ENCODE data around the gene NCKAP5. TPM values are rescaled to one million over a fixed set of nuclear protein-coding genes. Genes with fewer than 3 reads are reported as not detected.

NCKAP5 gene
- total RNA-seq, 6 donors from 2014 or later = 22.1 to 51.1 (median 41.4) TPM

DNA sequence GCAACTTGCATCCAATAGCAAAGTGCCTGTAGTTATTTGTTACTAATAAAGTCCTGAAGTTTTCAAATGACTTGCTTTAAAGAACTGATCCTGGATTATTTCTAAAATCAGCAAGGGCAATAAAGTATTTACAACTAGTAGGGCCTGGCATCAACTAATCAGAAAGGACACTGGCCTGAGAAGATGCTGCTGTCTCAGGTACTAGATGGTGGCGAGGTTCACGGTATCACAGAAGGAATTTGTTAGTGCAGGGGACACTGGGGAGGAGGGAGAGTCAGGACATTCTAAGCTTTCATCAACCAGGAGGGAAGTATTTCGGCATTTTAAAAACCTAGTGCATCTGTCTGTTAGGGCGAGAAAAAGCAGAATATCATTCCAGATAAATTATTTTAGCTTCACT, 458.1 kb downstream of the NCKAP5 start:
- TF ChIP-seq POLR2AphosphoS5 (IDR thresholded peaks at IDR 0.05) (no peak), POLR2A (IDR thresholded peaks at IDR 0.05) (no peak), EP300 (IDR thresholded peaks at IDR 0.05) (no peak)
- TF ChIP-seq, protein P1, sequence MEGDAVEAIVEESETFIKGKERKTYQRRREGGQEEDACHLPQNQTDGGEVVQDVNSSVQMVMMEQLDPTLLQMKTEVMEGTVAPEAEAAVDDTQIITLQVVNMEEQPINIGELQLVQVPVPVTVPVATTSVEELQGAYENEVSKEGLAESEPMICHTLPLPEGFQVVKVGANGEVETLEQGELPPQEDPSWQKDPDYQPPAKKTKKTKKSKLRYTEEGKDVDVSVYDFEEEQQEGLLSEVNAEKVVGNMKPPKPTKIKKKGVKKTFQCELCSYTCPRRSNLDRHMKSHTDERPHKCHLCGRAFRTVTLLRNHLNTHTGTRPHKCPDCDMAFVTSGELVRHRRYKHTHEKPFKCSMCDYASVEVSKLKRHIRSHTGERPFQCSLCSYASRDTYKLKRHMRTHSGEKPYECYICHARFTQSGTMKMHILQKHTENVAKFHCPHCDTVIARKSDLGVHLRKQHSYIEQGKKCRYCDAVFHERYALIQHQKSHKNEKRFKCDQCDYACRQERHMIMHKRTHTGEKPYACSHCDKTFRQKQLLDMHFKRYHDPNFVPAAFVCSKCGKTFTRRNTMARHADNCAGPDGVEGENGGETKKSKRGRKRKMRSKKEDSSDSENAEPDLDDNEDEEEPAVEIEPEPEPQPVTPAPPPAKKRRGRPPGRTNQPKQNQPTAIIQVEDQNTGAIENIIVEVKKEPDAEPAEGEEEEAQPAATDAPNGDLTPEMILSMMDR (IDR thresholded peaks at IDR 0.05) = no peak
- Histone ChIP-seq H3K36me3 (no peaks in the 10 kb centered on the region), H3K4me3 (no peak overlapping the region), H3K4me1 (no peaks in the 10 kb centered on the region), H3K9me3 (no peaks in the 10 kb centered on the region), H3K27ac (no peak overlapping the region), H3K27me3 (no peaks in the 10 kb centered on the region)
- ATAC-seq (ENCODE audit: low FRiP score in 2 of 2) (no peak), DNase-seq (no peak)
- WGBS, 2 donors = 90 to 96% methylated on average over 4 of the region's 4 CpGs

DNA sequence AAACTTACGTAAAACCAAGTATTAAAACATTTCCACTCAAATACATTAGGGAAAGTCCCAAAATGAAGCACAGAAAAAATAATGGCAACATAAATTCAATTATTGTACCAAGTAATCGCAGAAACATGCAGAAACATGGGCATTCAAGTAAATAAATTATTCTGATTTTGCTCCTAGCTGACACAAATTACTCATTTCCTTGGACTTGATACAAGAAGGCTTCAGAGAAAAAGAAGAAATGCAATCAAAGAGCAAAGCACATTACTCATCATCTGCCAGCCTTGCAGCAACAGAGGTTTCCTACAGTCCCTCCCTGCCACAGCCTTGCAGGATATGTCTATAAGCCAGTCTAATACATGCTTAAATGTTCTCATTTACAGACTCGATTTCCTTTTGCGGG, 458.5 kb downstream of the NCKAP5 start:
- Histone ChIP-seq H3K4me3 (no peak overlapping the region), H3K27ac (no peak overlapping the region), H3K36me3 (no peaks in the 10 kb centered on the region), H3K4me1 (no peaks in the 10 kb centered on the region), H3K9me3 (no peaks in the 10 kb centered on the region), H3K27me3 (no peaks in the 10 kb centered on the region)
- no peak for DNase-seq
- no peak for TF ChIP-seq POLR2AphosphoS5 (IDR thresholded peaks at IDR 0.05)
- TF ChIP-seq POLR2A (IDR thresholded peaks at IDR 0.05) = no peak
- TF ChIP-seq, protein P1 (IDR thresholded peaks at IDR 0.05) = no peak
- TF ChIP-seq EP300 (IDR thresholded peaks at IDR 0.05) = no peak
- 89 to 90% methylated on average over 4 of the region's 4 CpGs for WGBS, 2 donors
- ATAC-seq (ENCODE audit: low FRiP score in 2 of 2) = no peak

DNA sequence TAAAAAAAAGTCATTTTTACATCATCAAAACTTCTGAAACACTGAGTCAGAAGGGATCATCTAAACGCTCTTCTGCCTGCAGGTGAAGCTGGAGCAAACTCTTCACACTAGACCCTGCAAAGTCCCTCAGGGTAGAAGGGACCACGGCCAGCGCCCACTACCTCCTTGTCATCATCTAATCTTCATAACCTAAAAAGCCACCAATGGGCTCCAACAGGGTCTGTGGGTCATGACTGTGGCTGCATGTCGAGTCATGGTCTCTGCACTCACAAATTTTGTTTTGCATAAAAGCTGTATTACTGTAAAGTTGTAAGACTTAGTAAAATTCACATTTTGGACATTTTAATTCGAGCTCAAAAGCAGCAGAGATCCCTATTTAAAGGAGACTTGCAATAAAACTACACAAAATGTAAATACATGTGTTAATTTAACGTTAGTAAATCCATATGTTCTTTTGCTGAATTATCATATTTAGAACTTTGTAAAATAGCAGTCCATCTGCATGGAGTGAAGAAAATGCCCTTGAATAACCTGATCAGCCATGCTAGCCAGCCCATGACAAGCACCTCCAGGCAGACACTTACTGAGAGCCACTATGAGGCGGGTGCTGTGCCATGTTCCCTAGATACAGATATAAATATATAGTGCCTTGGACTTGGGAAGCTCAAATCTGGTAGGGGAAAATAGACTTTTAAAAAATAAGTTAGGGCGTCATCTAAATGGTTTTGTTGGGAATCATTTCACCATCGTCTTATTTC, 461.0 kb downstream of the NCKAP5 start:
- Histone ChIP-seq H3K27me3 (no peaks in the 10 kb centered on the region), H3K9me3 (no peaks in the 10 kb centered on the region), H3K27ac (no peak overlapping the region), H3K4me3 (no peak overlapping the region), H3K4me1 (no peaks in the 10 kb centered on the region), H3K36me3 (no peaks in the 10 kb centered on the region)
- no peak for ATAC-seq (ENCODE audit: low FRiP score in 2 of 2)
- 86 to 91% methylated on average over 9 of the region's 9 CpGs for WGBS, 2 donors
- TF ChIP-seq POLR2A (IDR thresholded peaks at IDR 0.05) (no peak), POLR2AphosphoS5 (IDR thresholded peaks at IDR 0.05) (no peak), EP300 (IDR thresholded peaks at IDR 0.05) (no peak)
- TF ChIP-seq, protein P1 (IDR thresholded peaks at IDR 0.05) = no peak
- no peak for DNase-seq

DNA sequence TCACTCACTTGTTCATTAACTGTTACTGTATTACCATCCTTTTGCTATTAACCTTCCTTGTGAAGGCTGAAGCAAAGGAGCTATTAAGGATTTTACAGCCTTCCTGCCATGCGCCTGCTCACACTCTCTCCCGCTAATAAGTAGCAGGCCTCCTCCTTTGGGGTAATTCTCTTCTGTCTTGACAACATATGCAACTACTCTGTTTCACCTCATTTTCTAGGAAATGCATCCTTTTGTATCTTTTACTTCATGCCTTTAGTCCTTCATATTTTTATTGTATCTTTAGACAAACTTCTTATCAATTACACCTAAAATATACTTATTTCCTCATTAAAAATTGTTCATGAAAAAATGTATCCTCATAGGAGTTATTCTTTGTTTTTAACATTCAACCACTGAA, 463.4 kb downstream of the NCKAP5 start:
- 87 to 94% methylated on average over 2 of the region's 2 CpGs for WGBS, 2 donors
- H3K4me3 ChIP-seq = no peak overlapping the region
- ATAC-seq (ENCODE audit: low FRiP score in 2 of 2) = no peak

More for the DNA sequence above, 463.4 kb downstream of the NCKAP5 start:
- no peaks in the 10 kb centered on the region for H3K27me3 ChIP-seq
- no peaks in the 10 kb centered on the region for H3K9me3 ChIP-seq
- H3K4me1 ChIP-seq = no peaks in the 10 kb centered on the region
- H3K27ac ChIP-seq = no peak overlapping the region
- H3K36me3 ChIP-seq = no peaks in the 10 kb centered on the region
- TF ChIP-seq POLR2A (IDR thresholded peaks at IDR 0.05) (no peak), POLR2AphosphoS5 (IDR thresholded peaks at IDR 0.05) (no peak), EP300 (IDR thresholded peaks at IDR 0.05) (no peak)
- TF ChIP-seq, protein P1 (IDR thresholded peaks at IDR 0.05) = no peak
- DNase-seq = no peak

Measured in upper lobe of left lung (tissue), 6 donors.